ENCODE results near the gene CCNK. TPM values are rescaled to one million over a fixed set of nuclear protein-coding genes. Genes with fewer than 3 reads are reported as not detected.

The CCNK gene
- total RNA-seq, 1 experiment from 2014 or later = 19.0 TPM

GRCh38 chr14:99497341-99497740 lies 16.1 kb downstream of the CCNK start:
- H4K20me1 ChIP-seq (ENCODE audit: insufficient read depth) = peaks cover 3% of the 10 kb centered on the region; the same call in 1 of the 2 replicates
- H3K4me1 ChIP-seq (replicated peaks; ENCODE audit: insufficient read depth) = no peaks in the 10 kb centered on the region
- H3K9me2 ChIP-seq (ENCODE audit: insufficient read depth) = no peaks in the 10 kb centered on the region
- H3K79me2 ChIP-seq (ENCODE audit: low read depth) = no peaks in the 10 kb centered on the region
- no peak overlapping the region for H3K4me2 ChIP-seq
- TF ChIP-seq EZH2 (IDR thresholded peaks at IDR 0.05; ENCODE audit: low read depth) (no peak), CTCF (conservative IDR thresholded peaks at IDR 0.05) (no peak)
- no peaks in the 10 kb centered on the region for H3K9me3 ChIP-seq (ENCODE audit: insufficient read depth, low read depth)
- intact Hi-C loops (cut with micrococcal nuclease; ENCODE audit: unreplicated experiment) = no loop called here
- ChIA-PET CTCF (no interaction called here), POLR2A (ENCODE audit: unreplicated experiment) (no interaction called here)
- DNase-seq = no peak
- H3K4me3 ChIP-seq = no peak overlapping the region
- no peaks in the 10 kb centered on the region for H3F3A ChIP-seq (ENCODE audit: insufficient read depth, low read depth)
- H3K27ac ChIP-seq = no peak overlapping the region
- 0 out of 2 replicates have a peak, but pooled peaks cover 9% of the 10 kb centered on the region for H3K36me3 ChIP-seq (ENCODE audit: low read depth)
- BruUV-seq (replicated peaks) = no TSS peak
- H2AFZ ChIP-seq = no peak overlapping the region
- H3K27me3 ChIP-seq (ENCODE audit: insufficient read depth, low read depth) = no peaks in the 10 kb centered on the region

GRCh38 chr14:99497894-99498293 lies 16.7 kb downstream of the CCNK start:
- CTCF ChIA-PET = no interaction called here
- BruUV-seq (replicated peaks) = no TSS peak
- 0 out of 2 replicates have a peak, but pooled peaks cover 9% of the 10 kb centered on the region for H3K36me3 ChIP-seq (ENCODE audit: low read depth)
- no peak for DNase-seq
- intact Hi-C loops (cut with micrococcal nuclease; ENCODE audit: unreplicated experiment) = no loop called here
- no peak overlapping the region for H3K27ac ChIP-seq
- H3K27me3 ChIP-seq (ENCODE audit: insufficient read depth, low read depth) = no peaks in the 10 kb centered on the region
- no peak overlapping the region for H3K4me3 ChIP-seq
- H4K20me1 ChIP-seq (ENCODE audit: insufficient read depth) = no peaks in the 10 kb centered on the region
- H2AFZ ChIP-seq = no peak overlapping the region
- no peaks in the 10 kb centered on the region for H3K79me2 ChIP-seq (ENCODE audit: low read depth)
- no peak overlapping the region for H3K4me2 ChIP-seq
- H3K4me1 ChIP-seq (replicated peaks; ENCODE audit: insufficient read depth) = no peaks in the 10 kb centered on the region
- H3F3A ChIP-seq (ENCODE audit: insufficient read depth, low read depth) = no peaks in the 10 kb centered on the region
- no peaks in the 10 kb centered on the region for H3K9me3 ChIP-seq (ENCODE audit: insufficient read depth, low read depth)
- POLR2A ChIA-PET (ENCODE audit: unreplicated experiment) = no interaction called here
- H3K9me2 ChIP-seq (ENCODE audit: insufficient read depth) = no peaks in the 10 kb centered on the region
- TF ChIP-seq EZH2 (IDR thresholded peaks at IDR 0.05; ENCODE audit: low read depth) (no peak), CTCF (conservative IDR thresholded peaks at IDR 0.05) (no peak)

- H3K9me3 ChIP-seq (ENCODE audit: insufficient read depth, low read depth) = no peaks in the 10 kb centered on the region
- no peak overlapping the region for H3K27ac ChIP-seq
- no peak overlapping the region for H3K4me3 ChIP-seq
- ChIA-PET POLR2A (ENCODE audit: unreplicated experiment) (no interaction called here), CTCF (no interaction called here)
- no peaks in the 10 kb centered on the region for H3K4me1 ChIP-seq (replicated peaks; ENCODE audit: insufficient read depth)
- H3K36me3 ChIP-seq (ENCODE audit: low read depth) = 0 out of 2 replicates have a peak, but pooled peaks cover 3% of the 10 kb centered on the region
- no peak overlapping the region for H2AFZ ChIP-seq
- no peak overlapping the region for H3K4me2 ChIP-seq
- no peaks in the 10 kb centered on the region for H3K27me3 ChIP-seq (ENCODE audit: insufficient read depth, low read depth)
- no peaks in the 10 kb centered on the region for H3K9me2 ChIP-seq (ENCODE audit: insufficient read depth)
- DNase-seq = no peak
- BruUV-seq (replicated peaks) = no TSS peak
- intact Hi-C loops (cut with micrococcal nuclease; ENCODE audit: unreplicated experiment) = no loop called here
- H4K20me1 ChIP-seq (ENCODE audit: insufficient read depth) = no peaks in the 10 kb centered on the region
- no peak for TF ChIP-seq EZH2 (IDR thresholded peaks at IDR 0.05; ENCODE audit: low read depth)
- no peak for TF ChIP-seq CTCF (conservative IDR thresholded peaks at IDR 0.05)
- H3F3A ChIP-seq (ENCODE audit: insufficient read depth, low read depth) = no peaks in the 10 kb centered on the region
- H3K79me2 ChIP-seq (ENCODE audit: low read depth) = no peaks in the 10 kb centered on the region
Measured at GRCh38 chr14:99502989-99503421, 21.8 kb downstream of the CCNK start.
